ENCODE data around the gene RPS6KA1. TPM values are rescaled to one million over a fixed set of nuclear protein-coding genes. Genes with fewer than 3 reads are reported as not detected.

RPS6KA1 gene
- total and polyA plus RNA-seq, 3 experiments from 2014 or later, result 187 to 193 (median 189) TPM

- CTCF ChIA-PET, result interaction anchor here (1.6 kb wide), 1 partner anchor 28 kb away, joined by 4 read pairs; no protein-coding TSS in a partner anchor
- Histone ChIP-seq H3K27me3 (ENCODE audit: insufficient read depth, low read length, poor library complexity, severe bottlenecking) (no peaks in the 10 kb centered on the region), H3K4me1 (ENCODE audit: insufficient read depth, low read length) (no peaks in the 10 kb centered on the region), H3K9me3 (ENCODE audit: low read length) (no peaks in the 10 kb centered on the region), H3K36me3 (ENCODE audit: insufficient read depth, low read length) (peaks cover 36% of the 10 kb centered on the region), H3K4me3 (ENCODE audit: low read length) (no peak overlapping the region), H3K27ac (ENCODE audit: low read depth, low read length) (no peak overlapping the region)
- Mint-ChIP-seq H3K27ac (peak overlapping the region in 1 of 8 donors; percentile 35), H3K4me3 (no peak overlapping the region), H3K9me3 (no peaks in the 10 kb centered on the region), H3K27me3 (no peaks in the 10 kb centered on the region), H3K4me1 (peaks cover 0 to 10% (median 6%) of the 10 kb centered on the region in 3 donors), H3K36me3 (peaks cover 0 to 58% (median 12%) of the 10 kb centered on the region in 3 donors)
- POLR2A ChIA-PET, result no interaction called here
- DNase-seq, result no peak
These were observed 45.2 kb downstream of the RPS6KA1 start for GRCh38 chr1:26574719-26575251.

- H3K36me3 Mint-ChIP-seq, result peaks cover 0 to 53% (median 11%) of the 10 kb centered on the region in 3 donors
- no peaks in the 10 kb centered on the region for H3K27me3 Mint-ChIP-seq
- ChIA-PET CTCF (interaction anchor here (1.6 kb wide), 1 partner anchor 27 kb away, joined by 4 read pairs; no protein-coding TSS in a partner anchor), POLR2A (no interaction called here)
- Histone ChIP-seq H3K9me3 (ENCODE audit: low read length) (no peaks in the 10 kb centered on the region), H3K4me3 (ENCODE audit: low read length) (no peak overlapping the region), H3K27me3 (ENCODE audit: insufficient read depth, low read length, poor library complexity, severe bottlenecking) (no peaks in the 10 kb centered on the region), H3K36me3 (ENCODE audit: insufficient read depth, low read length) (peaks cover 36% of the 10 kb centered on the region), H3K4me1 (ENCODE audit: insufficient read depth, low read length) (no peaks in the 10 kb centered on the region), H3K27ac (ENCODE audit: low read depth, low read length) (no peak overlapping the region)
- no peaks in the 10 kb centered on the region for H3K9me3 Mint-ChIP-seq
- H3K27ac Mint-ChIP-seq, result no peak overlapping the region
- peaks cover 3 to 7% (median 7%) of the 10 kb centered on the region in 3 donors for H3K4me1 Mint-ChIP-seq
- H3K4me3 Mint-ChIP-seq, result no peak overlapping the region
- no peak for DNase-seq
These were observed 45.8 kb downstream of the RPS6KA1 start for GRCh38 chr1:26575348-26575747.

GRCh38 chr1:26578167-26578566 lies 48.6 kb downstream of the RPS6KA1 start:
- POLR2A ChIA-PET, result no interaction called here
- no peak overlapping the region for H3K4me3 ChIP-seq (ENCODE audit: low read length)
- H3K9me3 ChIP-seq (ENCODE audit: low read length), result no peaks in the 10 kb centered on the region
- H3K27me3 Mint-ChIP-seq, result peaks cover 0 to 3% of the 10 kb centered on the region in 2 donors
- H3K36me3 ChIP-seq (ENCODE audit: insufficient read depth, low read length), result peaks cover 17% of the 10 kb centered on the region
- no peak overlapping the region for H3K4me3 Mint-ChIP-seq
- H3K27ac Mint-ChIP-seq, result peak overlapping the region in 1 of 8 donors; percentile 15
- peaks cover 8 to 14% (median 10%) of the 10 kb centered on the region in 3 donors for H3K4me1 Mint-ChIP-seq
- no peaks in the 10 kb centered on the region for H3K27me3 ChIP-seq (ENCODE audit: insufficient read depth, low read length, poor library complexity, severe bottlenecking)
- no peak overlapping the region for H3K27ac ChIP-seq (ENCODE audit: low read depth, low read length)
- no peaks in the 10 kb centered on the region for H3K4me1 ChIP-seq (ENCODE audit: insufficient read depth, low read length)
- CTCF ChIA-PET, result no interaction called here
- peaks cover 0 to 28% (median 4%) of the 10 kb centered on the region in 3 donors for H3K36me3 Mint-ChIP-seq
- DNase-seq, result no peak
- no peaks in the 10 kb centered on the region for H3K9me3 Mint-ChIP-seq

GRCh38 chr1:26579681-26580111 lies 50.1 kb downstream of the RPS6KA1 start:
- Histone ChIP-seq H3K4me3 (ENCODE audit: low read length) (no peak overlapping the region), H3K9me3 (ENCODE audit: low read length) (no peaks in the 10 kb centered on the region), H3K4me1 (ENCODE audit: insufficient read depth, low read length) (no peaks in the 10 kb centered on the region), H3K36me3 (ENCODE audit: insufficient read depth, low read length) (peaks cover 5% of the 10 kb centered on the region), H3K27ac (ENCODE audit: low read depth, low read length) (no peak overlapping the region), H3K27me3 (ENCODE audit: insufficient read depth, low read length, poor library complexity, severe bottlenecking) (no peaks in the 10 kb centered on the region)
- Mint-ChIP-seq H3K27me3 (peaks cover 0 to 3% of the 10 kb centered on the region in 2 donors), H3K36me3 (peaks cover 0 to 16% (median 2%) of the 10 kb centered on the region in 3 donors), H3K9me3 (no peaks in the 10 kb centered on the region), H3K4me1 (peaks cover 8 to 16% (median 10%) of the 10 kb centered on the region in 3 donors), H3K27ac (peak overlapping the region in 2 of 8 donors; percentile 4 to 32), H3K4me3 (no peak overlapping the region)
- no peak for DNase-seq
- ChIA-PET CTCF (no interaction called here), POLR2A (interaction anchor here (0.7 kb wide), 1 partner anchor 60 kb away, joined by 4 read pairs; no protein-coding TSS in a partner anchor)

- Mint-ChIP-seq H3K9me3 (no peaks in the 10 kb centered on the region), H3K4me3 (no peak overlapping the region), H3K27ac (peak overlapping the region in 1 of 8 donors; percentile 14), H3K4me1 (peaks cover 8 to 16% (median 10%) of the 10 kb centered on the region in 3 donors), H3K36me3 (peaks cover 0 to 11% (median 0%) of the 10 kb centered on the region in 3 donors), H3K27me3 (peaks cover 0 to 3% of the 10 kb centered on the region in 2 donors)
- POLR2A ChIA-PET, result no interaction called here
- H3K4me1 ChIP-seq (ENCODE audit: insufficient read depth, low read length), result no peaks in the 10 kb centered on the region
- no peak overlapping the region for H3K4me3 ChIP-seq (ENCODE audit: low read length)
- H3K27me3 ChIP-seq (ENCODE audit: insufficient read depth, low read length, poor library complexity, severe bottlenecking), result no peaks in the 10 kb centered on the region
- CTCF ChIA-PET, result no interaction called here
- no peaks in the 10 kb centered on the region for H3K9me3 ChIP-seq (ENCODE audit: low read length)
- no peak overlapping the region for H3K27ac ChIP-seq (ENCODE audit: low read depth, low read length)
- peaks cover 4% of the 10 kb centered on the region for H3K36me3 ChIP-seq (ENCODE audit: insufficient read depth, low read length)
- DNase-seq, result no peak
These were observed 50.6 kb downstream of the RPS6KA1 start for GRCh38 chr1:26580116-26580515.

- Histone ChIP-seq H3K4me3 (ENCODE audit: low read length) (no peak overlapping the region), H3K9me3 (ENCODE audit: low read length) (no peaks in the 10 kb centered on the region), H3K36me3 (ENCODE audit: insufficient read depth, low read length) (no peaks in the 10 kb centered on the region), H3K27me3 (ENCODE audit: insufficient read depth, low read length, poor library complexity, severe bottlenecking) (no peaks in the 10 kb centered on the region), H3K27ac (ENCODE audit: low read depth, low read length) (no peak overlapping the region), H3K4me1 (ENCODE audit: insufficient read depth, low read length) (no peaks in the 10 kb centered on the region)
- H3K27ac Mint-ChIP-seq, result peak overlapping the region in 1 of 8 donors; percentile 18
- DNase-seq, result no peak
- H3K36me3 Mint-ChIP-seq, result no peaks in the 10 kb centered on the region
- CTCF ChIA-PET, result interaction anchor here (0.8 kb wide), 1 partner anchor 300 kb away, joined by 3 read pairs; no protein-coding TSS in a partner anchor
- no peak overlapping the region for H3K4me3 Mint-ChIP-seq
- H3K9me3 Mint-ChIP-seq, result no peaks in the 10 kb centered on the region
- POLR2A ChIA-PET, result no interaction called here
- H3K4me1 Mint-ChIP-seq, result peaks cover 8 to 16% (median 10%) of the 10 kb centered on the region in 3 donors
- H3K27me3 Mint-ChIP-seq, result peaks cover 0 to 3% of the 10 kb centered on the region in 2 donors
These were observed 51.7 kb downstream of the RPS6KA1 start for GRCh38 chr1:26581287-26581651.

- no peak overlapping the region for H3K4me3 ChIP-seq (ENCODE audit: low read length)
- H3K36me3 ChIP-seq (ENCODE audit: insufficient read depth, low read length), result no peaks in the 10 kb centered on the region
- H3K4me1 Mint-ChIP-seq, result peaks cover 8 to 16% (median 10%) of the 10 kb centered on the region in 3 donors
- no peak overlapping the region for H3K27ac ChIP-seq (ENCODE audit: low read depth, low read length)
- CTCF ChIA-PET, result interaction anchor here (0.8 kb wide), 1 partner anchor 299 kb away, joined by 3 read pairs; no protein-coding TSS in a partner anchor
- no peak overlapping the region for H3K4me3 Mint-ChIP-seq
- no peaks in the 10 kb centered on the region for H3K9me3 Mint-ChIP-seq
- POLR2A ChIA-PET, result no interaction called here
- H3K36me3 Mint-ChIP-seq, result no peaks in the 10 kb centered on the region
- H3K27ac Mint-ChIP-seq, result peak overlapping the region in 2 of 8 donors; percentile 34 to 77
- no peak for DNase-seq
- H3K9me3 ChIP-seq (ENCODE audit: low read length), result no peaks in the 10 kb centered on the region
- H3K27me3 ChIP-seq (ENCODE audit: insufficient read depth, low read length, poor library complexity, severe bottlenecking), result no peaks in the 10 kb centered on the region
- no peaks in the 10 kb centered on the region for H3K4me1 ChIP-seq (ENCODE audit: insufficient read depth, low read length)
- H3K27me3 Mint-ChIP-seq, result peaks cover 0 to 3% of the 10 kb centered on the region in 2 donors
These were observed 52.7 kb downstream of the RPS6KA1 start for GRCh38 chr1:26582053-26582835.

Data from CD8-positive, alpha-beta memory T cell (primary cell).